ENCODE data around the gene USP44.
A peak's percentile ranks its signal among the peaks of the same experiment; 100 is the strongest.

The USP44 gene

GRCh38 chr12:95495433-95495832 lies 55.8 kb downstream of the USP44 start:
- peak overlapping the region; percentile 1; the same call in 1 of the 2 replicates for H3K27ac ChIP-seq
- no peak for TF ChIP-seq CTCF (conservative IDR thresholded peaks at IDR 0.05)

GRCh38 chr12:95494888-95495287 lies 56.4 kb downstream of the USP44 start:
- TF ChIP-seq CTCF (conservative IDR thresholded peaks at IDR 0.05), result no peak
- H3K27ac ChIP-seq, result peak overlapping the region; percentile 1; the same call in 1 of the 2 replicates

- TF ChIP-seq CTCF (conservative IDR thresholded peaks at IDR 0.05), result no peak
- H3K27ac ChIP-seq, result no peak overlapping the region
Measured at GRCh38 chr12:95492462-95492861, 58.8 kb downstream of the USP44 start.

- no peak for TF ChIP-seq CTCF (conservative IDR thresholded peaks at IDR 0.05)
- no peak overlapping the region for H3K27ac ChIP-seq
Measured at GRCh38 chr12:95487024-95487423, 64.3 kb downstream of the USP44 start.

GRCh38 chr12:95484524-95484923 lies 66.8 kb downstream of the USP44 start:
- no peak for TF ChIP-seq CTCF (conservative IDR thresholded peaks at IDR 0.05)
- H3K27ac ChIP-seq, result peak overlapping the region; percentile 62

GRCh38 chr12:95482564-95482963 lies 68.7 kb downstream of the USP44 start:
- H3K27ac ChIP-seq, result peak overlapping the region; percentile 62; the same call in 1 of the 2 replicates

- no peak for TF ChIP-seq CTCF (conservative IDR thresholded peaks at IDR 0.05)
Measured at GRCh38 chr12:95481888-95482287, 69.4 kb downstream of the USP44 start.

GRCh38 chr12:95481072-95481471 lies 70.2 kb downstream of the USP44 start:
- peak overlapping the region; percentile 10; the same call in 1 of the 2 replicates for H3K27ac ChIP-seq
- no peak for TF ChIP-seq CTCF (conservative IDR thresholded peaks at IDR 0.05)

More at GRCh38 chr12:95481888-95482287, 69.4 kb downstream of the USP44 start:
- H3K27ac ChIP-seq, result no peak overlapping the region

Data from VCaP (cell line).